IMR-90 (cell line): ENCODE data around the gene SOX5. TPM values are rescaled to one million over a fixed set of nuclear protein-coding genes. Genes with fewer than 3 reads are reported as not detected.
A peak's percentile ranks its signal among the peaks of the same experiment; 100 is the strongest.

Experiments
- ATAC-seq: fragments of 200-7000 bp; cut with Tn5 transposase; 2 replicates; pipeline ENCODE4 v1.9.1; 2020; ENCODE audit warnings: low read depth, mild to moderate bottlenecking, moderate library complexity
- BruUV-seq: library from RNA; stranded (reverse); fragments of 400-500 nt; replicated peaks from 2 replicates; lab custom pipeline; 2021; lab: Mats Ljungman, UMichigan
- CTCF ChIA-PET: fragments of 300-600 bp; formaldehyde crosslinking; extraction: SDS; loops from one replicate; lab custom pipeline; 2021; ENCODE audit warnings: antibody characterized with exemption; lab: Yijun Ruan, JAX
- POLR2A ChIA-PET: fragments of 300-600 bp; sonication (Branson Sonifier 250); formaldehyde crosslinking; loops from one replicate; lab custom pipeline; 2022; ENCODE audit warnings: antibody characterized with exemption; ENCODE audit not compliant: unreplicated experiment; lab: Charles Lee
- DNase-seq: peaks from one replicate; pipeline ENCODE4 v3.0.0; 2013
- H2AFZ ChIP-seq: replicated peaks from 2 replicates; pipeline ENCODE3; 2013; ENCODE audit warnings: low read length, mild to moderate bottlenecking; ENCODE audit not compliant: poor library complexity
- H2AK5ac ChIP-seq: 2 replicates; pipeline ENCODE4 v1.6.1; 2013; ENCODE audit warnings: low read depth, low read length, inconsistent platforms
- H2AK9ac ChIP-seq: replicated peaks from 2 replicates; pipeline ENCODE3; 2013; ENCODE audit warnings: mild to moderate bottlenecking, low read depth, low read length, moderate library complexity; ENCODE audit not compliant: poor library complexity
- H2BK120ac ChIP-seq: 2 replicates; pipeline ENCODE4 v1.6.1; 2013; ENCODE audit warnings: low read depth, low read length, inconsistent platforms
- H2BK15ac ChIP-seq: 3 replicates; pipeline ENCODE4 v1.6.1; 2013; ENCODE audit warnings: low read depth, low read length, inconsistent platforms
- H2BK20ac ChIP-seq: 2 replicates; pipeline ENCODE4 v1.6.1; 2013; ENCODE audit warnings: low read depth, mild to moderate bottlenecking, inconsistent platforms, low read length, moderate library complexity
- H2BK5ac ChIP-seq: 2 replicates; pipeline ENCODE4 v1.6.1; 2013; ENCODE audit warnings: mild to moderate bottlenecking, low read depth, low read length, inconsistent platforms; ENCODE audit not compliant: poor library complexity, severe bottlenecking
- H3K14ac ChIP-seq: replicated peaks from 2 replicates; pipeline ENCODE4 v1.6.1; 2013; ENCODE audit warnings: low read depth, low read length, inconsistent platforms
- H3K18ac ChIP-seq: 2 replicates; pipeline ENCODE4 v1.6.1; 2013; ENCODE audit warnings: low read depth, low read length, control low read depth
- H3K23ac ChIP-seq: 2 replicates; pipeline ENCODE4 v1.6.1; 2013; ENCODE audit warnings: low read depth, low read length, inconsistent platforms
- H3K27ac ChIP-seq: 2 replicates; pipeline ENCODE4 v1.5.1; 2013; ENCODE audit warnings: mild to moderate bottlenecking, control low read depth, low read length; ENCODE audit not compliant: insufficient read depth
- H3K27me3 ChIP-seq: 2 replicates; pipeline ENCODE4 v1.6.1; 2013; ENCODE audit warnings: low read length; ENCODE audit not compliant: control insufficient read depth, insufficient read depth
- H3K36me3 ChIP-seq: 2 replicates; pipeline ENCODE4 v1.6.1; 2013; ENCODE audit warnings: low read length, mixed read lengths; ENCODE audit not compliant: control insufficient read depth, insufficient read depth
- H3K4ac ChIP-seq: 2 replicates; pipeline ENCODE4 v1.6.1; 2013; ENCODE audit warnings: low read depth, low read length, inconsistent platforms
- H3K4me1 ChIP-seq: 2 replicates; pipeline ENCODE4 v1.6.1; 2013; ENCODE audit warnings: low read length, mixed read lengths; ENCODE audit not compliant: control insufficient read depth, insufficient read depth
- H3K4me2 ChIP-seq: 2 replicates; pipeline ENCODE4 v1.6.1; 2013; ENCODE audit warnings: low read depth, mild to moderate bottlenecking, control low read depth, low read length, moderate library complexity
- H3K4me3 ChIP-seq: 2 replicates; pipeline ENCODE4 v1.5.1; 2013; ENCODE audit warnings: low read depth, mild to moderate bottlenecking, control low read depth, low read length, moderate library complexity; ENCODE audit not compliant: insufficient read depth
- H3K56ac ChIP-seq: 2 replicates; pipeline ENCODE4 v1.6.1; 2013; ENCODE audit warnings: low read length, inconsistent platforms; ENCODE audit not compliant: insufficient read depth; ENCODE audit errors: extremely low read depth
- H3K79me1 ChIP-seq, 2 experiments: 2 replicates each; pipeline ENCODE4 v1.6.1; 2013; ENCODE audit warnings: low read length in 2 of 2, inconsistent platforms in 1 of 2, low read depth in 1 of 2
- H3K9ac ChIP-seq: 2 replicates; pipeline ENCODE4 v1.6.1; 2013; ENCODE audit warnings: low read depth, low read length, control low read depth
- H3K9me1 ChIP-seq: 2 replicates; pipeline ENCODE4 v1.6.1; 2013; ENCODE audit warnings: low read length, inconsistent platforms; ENCODE audit not compliant: insufficient read depth
- H3K9me3 ChIP-seq: 2 replicates; pipeline ENCODE4 v1.6.1; 2013; ENCODE audit warnings: low read length; ENCODE audit not compliant: control insufficient read depth, insufficient read depth
- H4K20me1 ChIP-seq: 2 replicates; pipeline ENCODE4 v1.6.1; 2013; ENCODE audit warnings: low read length, inconsistent platforms; ENCODE audit not compliant: insufficient read depth
- H4K5ac ChIP-seq: 2 replicates; pipeline ENCODE4 v1.6.1; 2013; ENCODE audit warnings: mild to moderate bottlenecking, low read depth, low read length, control low read depth
- H4K8ac ChIP-seq, 2 experiments: 2 replicates each; pipeline ENCODE4 v1.6.1; 2013; ENCODE audit warnings: low read depth in 2 of 2, low read length in 2 of 2, control low read depth in 1 of 2, inconsistent platforms in 1 of 2
- H4K91ac ChIP-seq: 2 replicates; pipeline ENCODE4 v1.6.1; 2013; ENCODE audit warnings: low read depth, low read length, inconsistent platforms; ENCODE audit not compliant: insufficient read depth
- BHLHE40 ChIP-seq: fragments of 150-350 bp; IDR thresholded peaks from 2 replicates; pipeline ENCODE4 v1.6.1; 2016; ENCODE audit warnings: mild to moderate bottlenecking, low read depth, low read length
- CHD1 ChIP-seq: IDR thresholded peaks from 2 replicates; pipeline ENCODE4 v1.6.1; 2012; ENCODE audit warnings: low read depth, low read length, improper control_type of control experiment
- FOS ChIP-seq: fragments of 150-350 bp; IDR thresholded peaks from 2 replicates; pipeline ENCODE4 v1.6.1; 2016; ENCODE audit warnings: low read depth, low read length
- MAFK ChIP-seq: IDR thresholded peaks from 2 replicates; pipeline ENCODE4 v1.6.1; 2012; ENCODE audit warnings: low read depth, low read length, improper control_type of control experiment
- MAZ ChIP-seq: IDR thresholded peaks from 2 replicates; pipeline ENCODE4 v1.6.1; 2012; ENCODE audit warnings: low read depth, mild to moderate bottlenecking, low read length, improper control_type of control experiment, moderate library complexity, borderline replicate concordance
- MXI1 ChIP-seq: IDR thresholded peaks from 2 replicates; pipeline ENCODE4 v1.6.1; 2012; ENCODE audit warnings: low read depth, mild to moderate bottlenecking, low read length, moderate library complexity, borderline replicate concordance
- POLR2A ChIP-seq: IDR thresholded peaks from 2 replicates; pipeline ENCODE4 v1.6.1; 2012; ENCODE audit warnings: mild to moderate bottlenecking, low read depth, low read length
- RCOR1 ChIP-seq: IDR thresholded peaks from 2 replicates; pipeline ENCODE4 v1.6.1; 2012; ENCODE audit warnings: mild to moderate bottlenecking, low read length, improper control_type of control experiment; ENCODE audit not compliant: insufficient replicate concordance
- RFX5 ChIP-seq: IDR thresholded peaks from 2 replicates; pipeline ENCODE4 v1.8.0; 2012; ENCODE audit warnings: low read depth, mild to moderate bottlenecking, low read length, moderate library complexity
- WGBS, 2 experiments: methylation state at CpG; one replicate each; pipeline versions ENCODE4 v1.1.5 to v1.1.7; 2013; ENCODE audit warnings: missing lambda C conversion rate in 2 of 2; ENCODE audit not compliant: insufficient read length in 1 of 2; ENCODE audit errors: extremely low coverage in 2 of 2; 5-methylcytosine and 5-hydroxymethylcytosine counted together
- dilution Hi-C: fragments of 300-500 bp; cut with HindIII; formaldehyde crosslinking; loops from one replicate; pipeline ENCODE4 v1.14.3; 2018; ENCODE audit warnings: low sequenced_read_pairs; ENCODE audit not compliant: unreplicated experiment
- in situ Hi-C: fragments of 300-500 bp; cut with MboI; formaldehyde crosslinking; loops from 3 replicates; pipeline ENCODE4 v1.14.3; 2019; ENCODE audit warnings: low sequenced_read_pairs, inconsistent platforms, mixed read lengths
- intact Hi-C: fragments of 100-400 bp; cut with micrococcal nuclease; formaldehyde crosslinking; loops from 2 replicates; pipeline ENCODE4 v1.10.0; 2022
- polyA plus RNA-seq, 3 experiments: library from polyadenylated mRNA; depleted of rRNA; stranded (reverse); fragments of >200 nt; gene quantifications; 2 replicates each; pipeline ENCODE4 v1.2.3, GENCODE V29; 2012; ENCODE audit warnings: low replicate concordance in 1 of 3
- total RNA-seq: library from RNA; depleted of rRNA; stranded (reverse); fragments of >200 nt; gene quantifications from 2 replicates; pipeline ENCODE4 v1.2.3, GENCODE V29; 2012
- TF ChIP-seq, protein P1 (sequence below): fragments of 150-350 bp; IDR thresholded peaks from 2 replicates; pipeline ENCODE4 v1.6.1; 2017; ENCODE audit warnings: mild to moderate bottlenecking, antibody characterized with exemption, low read length, low read depth

The SOX5 gene
- total and polyA plus RNA-seq, 2 of the 4 experiments (the other 2 are of a cell fraction) = 1.1 to 13.1 TPM

DNA sequence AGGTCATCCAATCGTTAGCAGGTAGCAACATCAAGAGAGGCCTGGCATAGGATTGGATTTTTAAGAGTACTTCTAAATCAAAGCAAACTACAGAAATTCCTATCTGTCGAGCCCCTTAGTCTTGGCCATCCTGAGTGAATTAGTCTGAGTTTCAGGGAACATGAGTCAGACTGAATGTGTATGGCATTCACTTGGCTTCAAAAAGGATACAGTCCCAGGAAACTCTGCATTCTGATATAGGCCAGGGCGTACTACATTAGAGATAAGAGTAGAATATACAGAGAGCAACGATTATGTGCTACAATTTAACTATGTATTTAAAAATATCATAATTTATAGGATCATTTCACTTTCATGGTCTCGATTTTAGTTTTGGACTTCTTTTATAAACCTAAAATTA is 242.2 kb downstream of the SOX5 start:
- intact Hi-C loops (no loop called here), in situ Hi-C loops (no loop called here), dilution Hi-C loops (no loop called here)
- Histone ChIP-seq H2AK9ac (no peak overlapping the region), H2BK120ac (no peak overlapping the region), H3K14ac (no peak overlapping the region), H4K91ac (no peak overlapping the region), H4K20me1 (no peaks in the 10 kb centered on the region), H2BK15ac (no peak overlapping the region), H3K27me3 (no peaks in the 10 kb centered on the region), H2BK5ac (no peak overlapping the region), H3K4me2 (no peak overlapping the region), H2BK20ac (no peak overlapping the region), H3K23ac (no peak overlapping the region), H3K9ac (no peak overlapping the region), H3K18ac (no peak overlapping the region), H4K8ac (no peak overlapping the region), H3K36me3 (no peaks in the 10 kb centered on the region), H3K56ac (no peak overlapping the region), H3K79me1 (no peaks in the 10 kb centered on the region), H3K4me3 (no peak overlapping the region), H3K9me1 (no peaks in the 10 kb centered on the region), H3K4me1 (peaks cover 2% of the 10 kb centered on the region; the same call in 1 of the 2 replicates), H2AK5ac (no peak overlapping the region), H2AFZ (no peak overlapping the region), H3K9me3 (no peaks in the 10 kb centered on the region), H3K27ac (no peak overlapping the region), H4K5ac (no peak overlapping the region), H3K4ac (no peak overlapping the region)
- no CpG with 5 or more reads among the region's 5 CpGs for WGBS, 2 experiments
- peak; percentile 35 for DNase-seq
- TF ChIP-seq FOS (no peak), BHLHE40 (no peak), MAFK (no peak), MXI1 (no peak), POLR2A (no peak), CHD1 (no peak), RFX5 (no peak), RCOR1 (no peak), MAZ (no peak)
- TF ChIP-seq, protein P1, sequence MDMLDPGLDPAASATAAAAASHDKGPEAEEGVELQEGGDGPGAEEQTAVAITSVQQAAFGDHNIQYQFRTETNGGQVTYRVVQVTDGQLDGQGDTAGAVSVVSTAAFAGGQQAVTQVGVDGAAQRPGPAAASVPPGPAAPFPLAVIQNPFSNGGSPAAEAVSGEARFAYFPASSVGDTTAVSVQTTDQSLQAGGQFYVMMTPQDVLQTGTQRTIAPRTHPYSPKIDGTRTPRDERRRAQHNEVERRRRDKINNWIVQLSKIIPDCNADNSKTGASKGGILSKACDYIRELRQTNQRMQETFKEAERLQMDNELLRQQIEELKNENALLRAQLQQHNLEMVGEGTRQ = no peak
- no TSS peak for BruUV-seq
- no peak for ATAC-seq
- ChIA-PET CTCF (no interaction called here), POLR2A (no interaction called here)
